GM20000 (cell line): ENCODE results near the gene PEAK1.

Experiments used
- DNase-seq: peaks from one replicate; pipeline ENCODE4 v3.0.0; 2012; ENCODE audit warnings: low spot score
- CTCF ChIP-seq: IDR thresholded peaks from 2 replicates; pipeline ENCODE4 v1.5.1; 2012; ENCODE audit warnings: mild to moderate bottlenecking, control low read depth; ENCODE audit errors: extremely low read depth, missing control alignments

The PEAK1 gene

GRCh38 chr15:77384589-77385359 is 35.1 kb downstream of the PEAK1 start:
- DNase-seq: no peak
- TF ChIP-seq CTCF: no peak

GRCh38 chr15:77384086-77384485 is 35.8 kb downstream of the PEAK1 start:
- DNase-seq: no peak
- TF ChIP-seq CTCF: no peak

GRCh38 chr15:77380033-77380432 is 39.9 kb downstream of the PEAK1 start:
- DNase-seq: no peak
- TF ChIP-seq CTCF: no peak

- TF ChIP-seq CTCF: no peak
- DNase-seq: no peak
These were observed 43.1 kb downstream of the PEAK1 start for GRCh38 chr15:77376770-77377169.

GRCh38 chr15:77375133-77375532 is 44.8 kb downstream of the PEAK1 start:
- TF ChIP-seq CTCF: no peak
- no peak for DNase-seq

- no peak for TF ChIP-seq CTCF
- no peak for DNase-seq
These were observed 46.5 kb downstream of the PEAK1 start for GRCh38 chr15:77373441-77373840.

- DNase-seq: peak; percentile 12
- TF ChIP-seq CTCF: no peak
These were observed 47.9 kb downstream of the PEAK1 start for GRCh38 chr15:77371850-77372563.
